GM12878 (cell line): ENCODE data around the gene OR13A1. TPM values are rescaled to one million over a fixed set of nuclear protein-coding genes. Genes with fewer than 3 reads are reported as not detected.

Experiments
- ATAC-seq: fragments of 200-7000 bp; cut with Tn5 transposase; 3 replicates; pipeline ENCODE4 v1.9.1; 2020; ENCODE audit warnings: mild to moderate bottlenecking, moderate library complexity
- BruUV-seq: library from RNA; stranded (reverse); fragments of 400-500 nt; replicated peaks from 2 replicates; lab custom pipeline; 2021; lab: Mats Ljungman, UMichigan
- CTCF ChIA-PET: fragments of 300-600 bp; sonication (Branson Sonifier 250); formaldehyde crosslinking; extraction: SDS; loops from one replicate; lab custom pipeline; 2021; ENCODE audit warnings: inconsistent platforms; lab: Yijun Ruan, JAX
- POLR2A ChIA-PET: fragments of 350-600 bp; formaldehyde crosslinking; extraction: SDS; loops from one replicate; lab custom pipeline; 2021; ENCODE audit warnings: inconsistent platforms; lab: Charles Lee
- RAD21 ChIA-PET: fragments of 300-600 bp; sonication (Branson Sonifier 250); formaldehyde crosslinking; loops from one replicate; lab custom pipeline; 2023; ENCODE audit warnings: antibody characterized with exemption; ENCODE audit not compliant: unreplicated experiment; lab: Charles Lee
- SMC1A ChIA-PET: fragments of 300-600 bp; sonication (Branson Sonifier 250); formaldehyde crosslinking; loops from one replicate; lab custom pipeline; 2023; ENCODE audit not compliant: unreplicated experiment, uncharacterized antibody; lab: Charles Lee
- DNase-seq: peaks from one replicate; pipeline ENCODE4 v3.0.0-alpha.2; 2011; ENCODE audit warnings: low read depth, low spot score
- FAIRE-seq: peaks from 3 replicates; lab custom pipeline; 2011; peaks lifted over from hg19 to GRCh38; lab: Jason Lieb, UNC
- H2AFZ ChIP-seq: 2 replicates; pipeline ENCODE4 v1.6.0; 2011; ENCODE audit warnings: low read depth, low read length, control low read depth; ENCODE audit not compliant: control insufficient read depth
- H3K27ac ChIP-seq: 2 replicates; pipeline ENCODE4 v1.5.1; 2011; ENCODE audit warnings: control low read depth; ENCODE audit not compliant: control insufficient read depth, insufficient read depth
- H3K27me3 ChIP-seq, 2 experiments: replicated peaks in 1 of 2; 2 replicates each; pipeline versions ENCODE4 v1.6.0 to v1.6.1; 2011; ENCODE audit warnings: low read length in 1 of 2; ENCODE audit not compliant: control insufficient read depth in 2 of 2, insufficient read depth in 2 of 2
- H3K36me3 ChIP-seq, 2 experiments: 2 replicates each; pipeline ENCODE4 v1.5.1; 2011; ENCODE audit warnings: low read length in 1 of 2; ENCODE audit not compliant: control insufficient read depth in 2 of 2, insufficient read depth in 2 of 2
- H3K4me1 ChIP-seq: 2 replicates; pipeline ENCODE4 v1.6.1; 2011; ENCODE audit warnings: mild to moderate bottlenecking, low read length, moderate library complexity, mixed read lengths; ENCODE audit not compliant: control insufficient read depth, insufficient read depth
- H3K4me2 ChIP-seq: 2 replicates; pipeline ENCODE4 v1.6.0; 2011; ENCODE audit warnings: control low read depth; ENCODE audit not compliant: control insufficient read depth, insufficient read depth
- H3K4me3 ChIP-seq: fragments of 200-600 bp; sonication (generic); 2 replicates; pipeline ENCODE4 v1.5.1; 2016
- H3K79me2 ChIP-seq: 2 replicates; pipeline ENCODE4 v1.6.0; 2011; ENCODE audit warnings: low read length; ENCODE audit not compliant: control insufficient read depth, insufficient read depth
- H3K9ac ChIP-seq: 2 replicates; pipeline ENCODE4 v1.8.0; 2011; ENCODE audit warnings: low read length, control low read depth, mixed read lengths; ENCODE audit not compliant: control insufficient read depth, insufficient read depth
- H3K9me3 ChIP-seq: replicated peaks from 3 replicates; pipeline ENCODE4 v1.5.1; 2011; ENCODE audit warnings: mild to moderate bottlenecking, low read length; ENCODE audit not compliant: control insufficient read depth, insufficient read depth
- H4K20me1 ChIP-seq: 2 replicates; pipeline ENCODE4 v1.6.0; 2011; ENCODE audit not compliant: control insufficient read depth, insufficient read depth
- BCL11A ChIP-seq: IDR thresholded peaks from 2 replicates; pipeline ENCODE4 v1.6.1; 2011; ENCODE audit warnings: low read depth, low read length
- HDGF ChIP-seq: fragments of 450-650 bp; IDR thresholded peaks from 2 replicates; pipeline ENCODE4 v1.6.1; 2016; ENCODE audit warnings: antibody characterized with exemption
- IKZF1 ChIP-seq: fragments of 450-650 bp; conservative IDR thresholded peaks from 2 replicates; pipeline ENCODE4 v1.6.1; 2017; ENCODE audit warnings: antibody characterized with exemption, mild to moderate bottlenecking
- JUND ChIP-seq: IDR thresholded peaks from 2 replicates; pipeline ENCODE4 v1.6.1; 2012; ENCODE audit warnings: low read depth, mild to moderate bottlenecking, low read length, improper control_type of control experiment, moderate library complexity
- MTA2 ChIP-seq: fragments of 450-650 bp; IDR thresholded peaks from 2 replicates; pipeline ENCODE4 v1.6.1; 2016; ENCODE audit warnings: low read depth, mild to moderate bottlenecking, moderate library complexity
- MXI1 ChIP-seq: fragments of 150-350 bp; IDR thresholded peaks from 2 replicates; pipeline ENCODE4 v1.6.1; 2011; ENCODE audit warnings: low read depth, mild to moderate bottlenecking, inconsistent platforms, low read length, improper control_type of control experiment
- NFIC ChIP-seq: IDR thresholded peaks from 2 replicates; pipeline ENCODE4 v1.6.1; 2012; ENCODE audit warnings: low read depth, mild to moderate bottlenecking, inconsistent platforms, low read length, moderate library complexity
- NKRF ChIP-seq: fragments of 450-650 bp; conservative IDR thresholded peaks from 2 replicates; pipeline ENCODE4 v1.6.1; 2017; ENCODE audit warnings: mild to moderate bottlenecking, moderate library complexity
- POLR2A ChIP-seq: IDR thresholded peaks from 2 replicates; pipeline ENCODE4 v1.6.1; 2011; ENCODE audit warnings: low read depth, mild to moderate bottlenecking, low read length
- ZBTB11 ChIP-seq: fragments of 450-650 bp; formaldehyde crosslinking; IDR thresholded peaks from 2 replicates; pipeline ENCODE4 v1.5.0; 2022; ENCODE audit warnings: mild to moderate bottlenecking, missing genetic modification characterization
- ZNF687 ChIP-seq: fragments of 450-650 bp; IDR thresholded peaks from 2 replicates; pipeline ENCODE4 v1.6.1; 2017; ENCODE audit warnings: mild to moderate bottlenecking, moderate library complexity
- WGBS: methylation state at CpG from one replicate; pipeline ENCODE4 v1.1.6; 2016; ENCODE audit warnings: low lambda C conversion rate; ENCODE audit not compliant: insufficient replicate concordance, insufficient coverage; ENCODE audit errors: missing lambda C conversion rate; 5-methylcytosine and 5-hydroxymethylcytosine counted together
- in situ Hi-C: fragments of 300-500 bp; cut with MboI; formaldehyde crosslinking; loops from 9 replicates; pipeline ENCODE4 v1.14.3; 2018; ENCODE audit warnings: mixed read lengths
- intact Hi-C: fragments of 100-400 bp; cut with micrococcal nuclease; formaldehyde crosslinking; loops from one replicate; pipeline ENCODE4 v1.14.2; 2022; ENCODE audit not compliant: unreplicated experiment
- polyA plus RNA-seq, 11 experiments: library from polyadenylated mRNA; depleted of rRNA in 4 of 11; unstranded in 6 of 11; stranded (reverse) in 5 of 11; fragments of >200 nt; fragmentation: Nextera tagmentation in 4 of 11; fragmentation: Illumina TruSeq in 1 of 11; extraction: Ambion mirVana in 4 of 11; extraction: Trizol in 1 of 11; gene quantifications; 1 replicate in 1 of 11; 2 replicates in 10 of 11; pipeline versions ENCODE4 v1.2.1 to v1.2.3, GENCODE V29; 2011 to 2016; ENCODE audit warnings: inconsistent platforms in 2 of 11, missing spikeins in 2 of 11, low read depth in 1 of 11
- total RNA-seq, 4 experiments: library from RNA; depleted of rRNA in 3 of 4; stranded (reverse); fragments of >200 nt in 3 of 4; fragmentation: Illumina TruSeq in 1 of 4; extraction: Trizol in 1 of 4; gene quantifications; 2 replicates each; pipeline versions ENCODE4 v1.2.1 to v1.2.3, GENCODE V29; 2013 to 2021

The OR13A1 gene
- total and polyA plus RNA-seq, 10 of the 15 experiments (the other 5 are each of a cell fraction or from before 2014, with no cell fraction given), result 0.14 to 0.56 (median 0.27) TPM; not detected in 1

- TF ChIP-seq ZBTB11 (CRISPR knock-in tag) (no peak), MTA2 (no peak)
Measured at GRCh38 chr10:45319702-45320101, 4.3 kb upstream of the OR13A1 start (continued).

GRCh38 chr10:45313264-45313873 is 2.0 kb downstream of the OR13A1 start:
- intact Hi-C loops, result no loop called here
- no peaks in the 10 kb centered on the region for H3K36me3 ChIP-seq
- TF ChIP-seq JUND (no peak), POLR2A (no peak), ZNF687 (no peak), NFIC (no peak), NKRF (no peak), BCL11A (no peak), HDGF (no peak), IKZF1 (no peak), MXI1 (no peak)

More at GRCh38 chr10:45313264-45313873, 2.0 kb downstream of the OR13A1 start:
- H3K4me1 ChIP-seq, result no peaks in the 10 kb centered on the region
- FAIRE-seq, result no peak
- no TSS peak for BruUV-seq
- H3K27ac ChIP-seq, result no peak overlapping the region
- ChIA-PET CTCF (interaction anchor here (1.2 kb wide), 1 partner anchor 63 kb away, joined by 3 read pairs; no protein-coding TSS in a partner anchor), RAD21 (interaction anchor here (1.7 kb wide), 1 partner anchor 151 kb away, joined by 6 read pairs; no protein-coding TSS in a partner anchor), SMC1A (no interaction called here), POLR2A (no interaction called here)
- H4K20me1 ChIP-seq, result no peaks in the 10 kb centered on the region
- no peaks in the 10 kb centered on the region for H3K27me3 ChIP-seq
- no peak overlapping the region for H3K4me3 ChIP-seq
- DNase-seq, result no peak
- no peak overlapping the region for H2AFZ ChIP-seq
- H3K79me2 ChIP-seq, result no peaks in the 10 kb centered on the region
- H3K9ac ChIP-seq, result no peak overlapping the region
- WGBS, result 53% methylated on average over 3 of the region's 3 CpGs
- no peak for ATAC-seq
- H3K4me2 ChIP-seq, result no peak overlapping the region
- H3K9me3 ChIP-seq, result no peaks in the 10 kb centered on the region
- in situ Hi-C loops, result no loop called here
